HG03175 (cell line): ENCODE results near the gene GUCY2C.
"Not testable (repeated sequence)": the region's sequence is repeated elsewhere in the genome, so short reads cannot be mapped to it uniquely, and the experiment has no call there.

Experiments
- ATAC-seq: cut with Tn5 transposase; IDR thresholded peaks from one replicate; pipeline ENCODE4 v1.9.1; 2021; ENCODE audit warnings: mild to moderate bottlenecking, moderate library complexity; ENCODE audit not compliant: unreplicated experiment

Gene GUCY2C

DNA sequence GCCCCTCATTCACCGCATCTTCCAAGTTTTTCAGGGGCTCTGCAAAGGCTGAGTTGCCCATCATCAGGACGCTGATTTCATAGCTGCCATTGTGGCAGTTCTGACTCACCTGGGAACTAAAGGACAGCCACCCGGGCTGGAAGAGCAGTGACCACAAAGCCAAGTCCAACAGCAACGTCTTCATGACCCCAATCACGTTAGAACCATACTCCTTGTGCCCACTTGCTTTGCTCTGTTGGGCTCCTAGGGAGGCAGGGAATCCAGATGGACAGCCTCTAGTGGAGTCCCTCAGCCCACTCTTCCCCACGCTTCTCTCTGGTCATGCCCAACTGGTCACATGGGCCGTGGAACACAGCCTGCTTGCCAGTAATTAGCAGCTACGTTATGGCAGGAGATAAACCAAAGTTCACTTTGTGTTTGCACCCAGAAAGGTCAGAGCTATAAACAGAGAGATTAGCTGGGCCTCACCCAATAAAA lies at the start of gene GUCY2C:
TSS of gene GUCY2C (minus strand) at position 335 of the 477 bp plus-strand sequence. CDS start at position 184, 151 bp downstream.
- ATAC-seq, result no peak

DNA sequence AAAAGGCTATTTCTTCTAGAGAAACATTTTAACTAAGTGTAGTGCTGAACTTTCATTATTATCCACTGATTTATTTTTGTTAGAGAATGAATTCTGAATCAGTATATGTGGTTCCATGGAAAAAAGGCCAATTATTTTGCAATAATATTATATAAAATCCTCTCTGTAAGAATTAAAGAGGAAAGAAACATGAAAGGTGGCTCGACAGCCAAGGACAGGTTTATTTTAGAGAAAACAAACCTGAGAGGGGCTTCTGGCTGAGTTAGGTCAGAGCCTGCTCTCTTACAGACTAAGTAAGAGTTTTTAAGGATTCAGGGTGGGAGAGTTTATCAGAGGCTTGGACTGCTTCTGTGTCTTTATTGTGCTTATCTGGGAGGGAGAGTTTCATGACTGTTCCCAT lies 46.7 kb upstream of the GUCY2C start:
- ATAC-seq, result no peak

DNA sequence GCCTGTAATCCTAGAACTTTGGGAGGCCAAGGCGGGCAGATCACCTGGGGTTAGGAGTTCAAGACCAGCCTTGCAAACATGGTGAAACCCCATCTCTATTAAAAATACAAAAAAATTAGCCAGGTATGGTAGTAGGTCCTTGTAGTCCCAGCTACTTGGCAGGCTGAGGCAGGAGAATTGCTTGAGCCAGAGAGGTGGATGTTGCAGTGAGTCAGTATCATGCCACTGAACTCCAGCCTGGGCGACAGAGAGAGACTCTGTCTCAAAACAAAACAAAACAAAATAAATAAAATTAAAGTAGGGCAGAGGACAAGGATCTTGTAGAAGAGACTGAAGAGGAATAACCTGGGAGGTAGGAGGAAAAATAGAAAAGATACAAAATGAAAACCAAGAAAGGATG lies 45.5 kb upstream of the GUCY2C start:
- ATAC-seq, result no peak

DNA sequence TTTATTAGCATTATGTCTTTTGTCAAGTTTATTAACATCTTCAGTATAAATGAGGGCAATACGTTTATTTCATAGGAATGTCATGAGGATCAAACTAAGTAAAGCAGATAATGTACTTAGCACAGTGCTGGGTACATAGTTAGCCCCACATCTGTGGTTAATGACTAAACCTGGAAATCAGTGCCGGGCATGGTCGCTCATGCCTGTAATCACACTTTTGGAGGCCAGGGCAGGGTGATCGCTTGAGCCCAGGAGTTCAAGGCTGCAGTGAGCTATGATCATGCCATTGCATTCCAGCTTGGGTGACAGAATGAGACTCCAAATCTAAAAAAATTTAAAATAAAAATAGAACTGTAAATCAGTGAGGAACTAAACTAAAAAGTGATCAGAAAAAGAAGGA lies 44.8 kb upstream of the GUCY2C start:
- no peak for ATAC-seq

DNA sequence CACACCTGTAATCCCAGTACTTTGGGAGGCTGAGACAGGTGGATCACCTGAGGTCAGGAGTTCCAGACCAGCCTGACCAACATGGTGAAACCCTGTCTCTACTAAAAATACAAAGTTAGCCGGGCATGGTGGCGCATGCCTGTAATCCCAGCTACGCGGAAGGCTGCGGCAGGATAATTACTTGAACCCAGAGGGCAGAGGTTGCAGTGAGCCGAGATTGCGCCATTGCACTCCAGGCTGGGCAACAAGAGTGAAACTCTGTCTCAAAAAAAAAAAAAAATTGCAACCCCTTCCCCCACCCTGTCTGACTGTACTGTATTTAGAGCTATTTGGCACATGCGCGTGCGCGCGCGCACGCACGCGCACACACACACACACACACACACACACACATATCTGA lies 40.0 kb upstream of the GUCY2C start:
- not testable (repeated sequence) for ATAC-seq

DNA sequence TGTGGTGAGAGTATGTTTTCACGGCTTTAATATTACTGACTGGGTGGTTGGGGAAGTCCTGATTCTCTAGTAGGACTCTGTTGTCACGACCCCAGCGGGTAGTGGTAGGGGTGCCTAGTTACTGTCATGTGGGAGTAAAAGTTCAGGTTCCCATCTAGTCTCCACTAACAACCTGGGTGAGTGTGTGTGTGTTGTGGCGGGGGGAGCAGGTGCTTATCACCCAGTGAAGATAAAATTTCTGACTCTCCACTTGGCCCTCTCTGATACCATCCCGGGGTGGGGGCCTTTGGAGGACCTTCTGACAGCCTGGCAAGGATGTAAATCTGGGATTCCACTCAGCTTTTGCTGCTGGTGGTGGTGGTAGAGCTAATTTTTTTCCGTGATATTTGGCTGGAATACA lies 35.4 kb upstream of the GUCY2C start:
- no peak for ATAC-seq

DNA sequence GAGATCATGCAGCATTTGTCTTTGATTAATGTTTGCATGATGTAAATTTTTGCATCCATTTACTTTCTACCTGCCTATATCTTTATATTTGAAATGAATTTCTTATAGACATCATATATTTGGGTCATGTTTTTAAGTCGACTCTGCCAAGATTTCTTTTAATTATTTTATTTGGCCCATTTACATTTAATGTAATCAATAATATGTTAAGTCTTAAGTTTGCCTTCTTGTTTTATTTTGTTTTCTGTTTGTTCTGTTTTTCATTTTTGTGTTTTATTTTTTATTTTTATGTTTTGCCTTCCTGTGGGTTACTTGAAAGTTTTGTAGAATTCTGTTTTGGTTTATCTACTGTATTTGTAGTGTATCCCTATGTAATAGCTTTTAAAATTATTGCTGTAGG lies 33.2 kb upstream of the GUCY2C start:
- ATAC-seq, result no peak

DNA sequence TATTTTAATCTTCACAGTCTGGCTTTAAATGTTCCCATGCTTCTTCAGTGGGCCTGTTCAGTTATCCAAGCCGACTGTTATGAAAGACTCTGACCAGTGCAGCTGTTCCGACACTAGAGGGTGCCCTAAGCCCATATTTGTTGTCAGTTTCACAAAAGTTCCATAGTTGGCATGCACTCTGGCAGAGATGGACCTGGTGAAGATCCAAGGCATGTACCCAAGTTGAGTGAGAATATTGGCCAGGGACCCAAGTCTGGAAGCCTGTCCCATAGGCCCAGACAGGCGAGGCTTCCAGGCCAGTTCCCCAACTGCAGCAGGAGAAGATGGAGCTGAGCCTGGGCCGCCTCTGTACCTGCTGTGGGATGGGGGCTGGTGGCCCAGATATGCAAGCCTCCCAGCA lies 27.4 kb upstream of the GUCY2C start:
- ATAC-seq, result no peak

DNA sequence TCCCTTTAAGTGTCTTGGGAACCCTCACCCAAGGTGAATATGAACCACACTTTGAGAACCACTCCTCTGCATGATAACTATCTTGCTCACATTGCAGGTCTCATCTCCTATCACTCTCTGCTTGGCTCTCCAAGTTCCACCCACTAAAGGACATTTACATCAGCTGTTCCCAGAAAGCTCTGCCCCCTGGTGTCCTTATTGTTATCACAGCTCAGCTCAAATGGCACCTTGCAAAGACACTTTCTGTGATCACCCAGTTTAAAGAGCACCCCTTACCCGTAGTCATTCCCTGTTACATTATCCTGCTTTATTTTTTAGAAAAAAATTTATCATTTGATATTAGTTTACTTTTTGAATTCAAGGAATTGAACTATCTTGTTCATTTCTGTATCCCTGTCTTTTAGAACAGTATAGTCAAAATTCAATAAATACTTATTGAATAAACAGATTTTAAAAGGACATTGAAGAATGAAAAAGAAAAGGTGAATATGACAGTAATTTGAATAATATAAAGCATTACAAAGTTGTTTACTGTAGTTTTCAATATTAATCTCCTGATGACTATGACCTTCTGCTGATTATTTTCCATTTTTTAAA lies 20.5 kb upstream of the GUCY2C start:
- ATAC-seq, result peak; percentile 77

DNA sequence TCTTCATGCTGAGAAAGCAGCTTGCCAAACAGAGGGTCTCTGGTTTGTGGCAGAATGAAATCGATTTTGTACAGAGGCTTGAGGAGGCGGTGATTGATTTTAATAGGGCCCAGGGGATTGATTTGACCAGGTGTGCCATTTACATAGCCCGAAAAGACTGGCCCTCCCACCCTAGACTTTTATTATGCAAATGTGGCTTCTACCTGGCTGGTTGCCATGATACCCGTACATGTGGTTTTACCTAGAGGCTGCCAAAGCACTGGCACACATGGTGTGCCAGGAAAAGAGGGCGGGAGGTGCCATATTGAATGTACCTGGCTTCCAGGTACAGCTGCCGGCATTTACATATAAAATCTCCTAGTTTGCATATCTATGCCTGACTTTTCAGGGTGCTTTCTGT lies 18.0 kb upstream of the GUCY2C start:
- ATAC-seq, result no peak

DNA sequence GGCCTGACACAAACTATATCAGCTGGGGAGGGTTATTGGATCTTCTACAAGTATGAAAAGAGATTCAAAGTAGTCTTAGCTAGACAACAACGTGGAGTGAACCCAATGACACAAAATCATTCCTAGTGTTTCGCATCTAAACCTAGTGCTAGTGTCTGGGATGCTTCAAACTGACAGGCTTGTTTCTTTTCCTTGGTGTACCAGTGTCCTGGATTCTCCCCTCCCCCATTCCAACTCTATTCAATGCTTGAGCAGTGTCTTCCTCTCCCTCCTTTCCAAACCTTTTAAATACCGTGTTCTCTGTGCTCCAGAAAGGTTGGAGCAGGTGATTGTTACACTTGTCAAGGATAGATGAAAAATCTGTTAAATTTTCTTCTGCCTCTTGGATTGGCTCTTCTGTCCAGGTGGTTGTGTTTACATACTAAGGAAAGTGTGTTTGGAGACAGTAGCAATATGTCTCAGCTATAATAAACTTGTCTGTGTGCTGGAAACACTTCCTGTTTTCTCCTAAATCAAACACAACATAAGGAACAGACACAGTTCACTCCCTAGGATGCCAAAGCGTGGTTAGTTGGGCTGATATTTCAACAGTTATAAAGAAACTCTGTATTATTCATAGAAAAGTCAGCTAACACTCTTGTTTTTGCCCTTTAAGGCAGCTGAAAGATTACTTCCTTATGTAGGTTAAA lies 14.4 kb upstream of the GUCY2C start:
- ATAC-seq, result no peak

DNA sequence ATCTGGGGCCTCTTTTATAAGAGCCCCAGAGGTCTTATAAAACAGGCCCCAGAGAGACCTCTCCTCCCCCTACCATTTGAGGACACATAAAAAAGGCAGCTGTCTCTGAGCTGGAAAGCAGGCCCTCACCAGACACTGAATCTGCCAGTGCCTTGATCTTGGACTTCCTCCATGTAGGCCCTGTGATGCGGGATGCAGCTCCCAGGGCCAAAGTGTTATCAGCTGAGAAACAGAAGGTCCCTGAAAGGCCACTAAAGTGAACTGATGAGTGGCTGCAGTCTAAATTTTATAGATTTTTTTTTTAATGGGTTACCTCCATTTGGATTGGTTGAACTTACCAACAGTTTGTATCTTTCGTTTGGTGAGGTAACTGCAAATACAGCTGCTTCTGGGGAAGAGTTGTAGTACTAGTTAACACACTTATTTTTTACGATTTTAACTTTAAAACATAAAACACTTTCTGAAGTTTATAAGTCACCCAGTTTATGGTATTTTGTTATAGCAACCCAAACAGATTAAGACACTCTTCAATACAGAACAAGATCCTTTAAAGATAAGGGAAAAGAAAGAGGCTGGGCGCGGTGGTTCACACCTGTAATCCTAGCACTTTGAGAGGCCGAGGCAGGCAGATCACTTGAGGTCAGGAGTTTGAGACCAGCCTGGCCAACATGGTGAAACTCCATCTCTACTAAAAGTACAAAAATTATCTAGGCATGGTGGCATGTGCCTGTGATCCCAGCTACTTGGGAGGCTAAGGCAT lies 5.6 kb upstream of the GUCY2C start:
- ATAC-seq, result no peak

DNA sequence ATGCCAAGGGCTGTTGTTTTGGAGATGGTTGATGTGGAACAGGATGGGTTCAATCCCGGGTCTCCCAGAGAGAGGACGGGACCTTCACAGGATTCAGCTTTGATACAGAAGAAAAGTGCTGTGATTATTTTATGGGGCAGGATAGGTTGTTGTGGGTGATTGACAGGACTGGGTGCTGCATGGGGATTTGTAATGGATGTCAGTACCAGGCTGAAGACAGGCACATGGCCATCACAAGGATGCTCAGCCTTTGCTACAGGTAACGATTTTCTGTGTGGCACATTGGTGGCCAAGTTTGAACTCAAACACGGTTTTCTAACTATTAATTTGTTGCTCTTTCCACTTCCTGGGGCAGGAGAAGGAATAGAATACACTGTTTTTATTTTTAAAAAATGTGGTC lies 4.5 kb upstream of the GUCY2C start:
- no peak for ATAC-seq

DNA sequence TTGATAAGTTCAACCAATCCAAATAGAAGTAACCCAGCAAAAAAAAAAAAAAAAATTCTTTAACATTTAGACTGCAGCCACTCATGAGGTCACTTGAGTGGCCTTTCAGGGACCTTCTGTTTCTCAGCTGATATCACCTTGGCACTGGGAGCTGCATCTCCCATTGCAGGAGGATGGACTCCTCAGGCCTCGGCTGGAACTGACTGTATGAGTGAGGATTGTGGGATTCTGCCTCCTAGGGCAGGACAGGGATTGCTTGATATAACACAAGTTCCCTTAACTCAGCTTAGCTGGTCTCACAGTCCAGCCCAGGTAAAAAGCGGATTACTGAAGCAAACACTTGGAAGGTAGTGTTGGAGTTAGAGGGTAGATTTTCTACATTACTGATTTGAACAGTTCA lies 3.5 kb upstream of the GUCY2C start:
- no peak for ATAC-seq

DNA sequence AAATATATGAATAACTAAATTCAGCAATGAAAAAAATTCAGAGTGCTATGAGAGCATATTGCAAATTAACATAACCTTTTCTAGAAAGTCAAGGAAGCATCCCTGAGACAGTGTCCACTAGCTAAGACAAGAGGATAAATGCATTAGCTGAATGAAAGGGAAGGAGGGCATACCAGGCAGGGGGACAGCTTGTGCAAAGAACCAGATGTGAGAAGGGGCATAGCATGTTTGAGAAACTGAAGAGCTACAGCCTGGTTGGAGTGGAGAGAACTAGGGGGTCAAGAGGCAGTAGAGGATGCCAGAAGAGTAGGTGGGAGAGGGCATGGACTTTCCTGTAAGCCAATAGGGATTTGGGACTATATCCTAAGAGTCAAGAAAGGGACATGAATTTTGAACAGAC lies 2.2 kb upstream of the GUCY2C start:
- no peak for ATAC-seq

DNA sequence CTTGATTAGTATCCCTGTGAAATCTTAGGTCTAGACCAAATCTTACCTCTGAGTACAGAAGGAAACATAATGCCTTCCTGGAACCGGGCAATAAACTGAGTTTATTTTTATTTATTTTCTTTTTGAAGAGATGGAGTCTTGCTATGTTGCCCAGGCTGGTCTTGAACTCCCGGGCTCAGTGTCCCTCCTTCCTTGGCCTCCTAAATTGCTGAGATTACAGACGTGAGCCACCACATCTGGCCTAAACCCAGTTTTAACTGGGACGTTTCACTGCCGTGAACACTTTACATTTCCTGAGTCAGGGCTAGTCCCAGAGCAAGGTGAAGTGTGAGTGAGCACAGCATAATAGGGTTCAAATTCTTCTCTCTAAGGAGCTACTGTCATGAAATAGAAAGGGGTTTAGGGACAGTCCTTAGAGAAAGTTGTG lies 671 bp downstream of the GUCY2C start:
- no peak for ATAC-seq

DNA sequence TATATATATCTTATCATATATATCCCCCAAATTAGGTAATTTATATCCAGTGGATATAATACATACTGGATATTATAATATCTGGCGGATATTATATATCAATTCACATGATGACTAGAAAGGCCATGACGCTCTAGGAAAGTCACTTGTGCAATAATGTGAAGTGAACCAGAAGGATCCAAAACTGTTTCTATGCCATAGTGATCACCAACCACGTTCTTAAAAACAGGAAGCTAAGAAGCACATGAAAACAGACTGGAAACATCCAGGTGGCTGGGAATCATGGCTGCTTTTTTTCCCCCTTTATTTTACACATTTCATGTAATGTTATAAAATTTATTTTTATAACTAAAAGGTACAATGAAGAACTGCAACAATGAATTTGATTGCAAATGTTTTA lies 1.4 kb downstream of the GUCY2C start:
- ATAC-seq, result no peak

DNA sequence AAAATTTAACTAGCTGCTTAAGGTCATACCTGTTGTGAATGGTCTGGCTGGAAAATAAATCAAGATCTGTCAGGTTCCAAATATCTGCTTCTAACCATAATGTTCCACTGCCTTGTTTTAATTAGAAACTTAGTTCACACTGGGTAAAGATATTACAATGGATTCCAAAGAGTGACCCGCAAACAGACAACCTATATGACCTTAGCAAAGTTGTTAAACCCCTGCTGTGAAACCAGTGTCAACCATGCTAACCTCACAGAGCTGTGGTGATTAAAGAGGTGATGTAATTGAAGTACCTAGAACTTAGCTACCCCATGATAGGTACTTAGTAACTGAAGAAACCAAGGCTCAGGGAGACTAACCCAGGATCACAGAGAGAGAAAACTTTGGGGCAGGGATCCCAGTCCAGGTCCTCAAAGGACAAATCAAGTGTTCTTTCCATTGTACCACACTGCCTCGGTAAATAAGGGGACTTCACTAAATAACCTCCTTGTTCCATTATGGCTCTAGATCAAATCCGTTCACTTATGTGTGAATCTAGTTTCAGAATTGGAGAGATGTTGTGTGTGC lies 2.2 kb downstream of the GUCY2C start:
- ATAC-seq, result no peak

DNA sequence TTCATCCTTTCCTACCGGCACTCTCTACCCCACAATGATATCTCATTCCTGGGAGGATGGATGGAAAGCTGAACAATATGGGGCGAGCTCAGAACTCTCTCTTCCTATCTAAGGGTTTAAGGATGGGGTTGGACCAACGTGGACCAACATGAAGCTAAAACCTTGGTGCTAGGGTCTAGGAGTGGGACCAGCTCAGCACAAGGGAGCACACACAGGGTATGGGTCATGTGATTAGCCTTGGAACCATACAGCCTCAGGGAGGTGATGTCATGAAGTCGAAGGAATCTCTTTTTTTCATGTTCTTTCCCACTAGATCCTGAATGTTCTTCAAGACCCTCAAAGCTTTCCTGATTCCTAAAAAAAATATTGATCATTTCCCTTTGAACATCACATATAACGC lies 3.3 kb downstream of the GUCY2C start:
- no peak for ATAC-seq

DNA sequence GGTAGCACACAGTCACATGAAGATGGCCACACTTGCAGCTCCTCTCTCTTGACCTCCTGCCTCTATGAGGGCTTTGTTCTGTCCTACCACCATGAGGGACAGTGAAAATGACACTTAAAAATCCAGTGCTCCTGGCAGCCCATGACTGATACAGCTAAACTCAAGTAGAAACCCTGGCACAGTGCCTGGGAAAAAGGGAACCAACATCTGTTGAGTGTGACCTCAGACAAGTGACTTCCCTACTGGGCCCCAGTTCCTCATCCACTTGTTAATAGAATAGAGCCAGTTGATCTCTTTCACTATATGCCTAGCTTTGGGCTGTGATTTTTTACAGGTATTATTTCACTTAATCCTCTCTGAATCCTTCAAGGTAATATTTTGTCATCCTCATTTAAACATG lies 4.8 kb downstream of the GUCY2C start:
- ATAC-seq, result no peak

DNA sequence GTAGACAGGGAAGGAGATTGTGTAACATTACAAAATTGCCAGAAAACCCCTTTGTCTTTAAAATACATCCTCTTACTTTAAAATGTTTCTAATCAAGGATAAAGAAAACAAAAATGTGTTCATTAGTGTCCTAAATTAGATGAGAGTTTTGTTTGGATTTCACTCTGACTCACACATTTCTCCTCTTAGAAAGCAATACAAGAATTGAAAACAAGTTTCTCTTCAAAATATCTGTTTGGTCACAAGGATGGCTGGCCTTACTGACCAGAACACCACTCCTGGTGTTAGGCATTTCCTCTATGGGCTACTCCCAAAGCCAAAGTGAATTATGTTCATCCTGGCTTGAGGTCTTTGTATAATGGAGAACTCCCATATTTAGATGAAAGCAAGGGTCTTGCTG lies 6.4 kb downstream of the GUCY2C start:
- ATAC-seq, result no peak

DNA sequence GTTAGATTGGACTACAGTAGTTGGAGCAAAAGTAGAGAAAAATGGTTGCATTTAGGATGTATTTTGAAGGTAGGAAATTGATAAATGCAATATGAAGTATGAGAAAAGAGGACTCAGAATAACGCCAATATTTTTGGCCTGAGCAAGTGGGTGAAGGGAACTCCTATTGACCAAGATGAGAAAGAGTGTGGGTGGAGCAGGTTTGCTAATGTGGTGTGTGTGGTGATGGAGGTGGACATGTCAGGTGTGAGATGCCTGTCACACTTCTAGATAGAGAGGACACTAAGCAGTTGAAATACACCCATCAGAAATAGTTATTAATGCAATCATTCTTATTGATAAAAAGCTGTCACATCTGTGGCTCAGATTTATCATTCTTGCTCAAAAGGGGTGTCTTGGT lies 7.3 kb downstream of the GUCY2C start:
- ATAC-seq, result no peak
